ENCODE measurements around the gene ATL3.
"Not testable (repeated sequence)": the region's sequence is repeated elsewhere in the genome, so short reads cannot be mapped to it uniquely, and the experiment has no call there.

Gene ATL3

GRCh38 chr11:63671322-63672155, at the start of gene ATL3:
Gene ATL3 (minus strand): TSS chr11:63671376. CDS start chr11:63671335, 41 bp downstream.
- DNase-seq = peak; percentile 82

- no peak for DNase-seq
Measured at GRCh38 chr11:63720611-63721010, 49.4 kb upstream of the ATL3 start.

- DNase-seq = no peak
Measured at GRCh38 chr11:63719987-63720386, 48.8 kb upstream of the ATL3 start.

- DNase-seq = no peak
Measured at GRCh38 chr11:63719001-63719400, 47.8 kb upstream of the ATL3 start.

GRCh38 chr11:63716046-63716445, 44.9 kb upstream of the ATL3 start:
- DNase-seq = no peak

GRCh38 chr11:63713766-63714165, 42.6 kb upstream of the ATL3 start:
- no peak for DNase-seq

- no peak for DNase-seq
Measured at GRCh38 chr11:63711838-63712237, 40.7 kb upstream of the ATL3 start.

GRCh38 chr11:63710476-63711217, 39.5 kb upstream of the ATL3 start:
- DNase-seq = no peak

- DNase-seq = no peak
Measured at GRCh38 chr11:63709336-63709884, 38.2 kb upstream of the ATL3 start.

- DNase-seq = no peak
Measured at GRCh38 chr11:63708764-63709163, 37.6 kb upstream of the ATL3 start.

- DNase-seq = no peak
Measured at GRCh38 chr11:63705526-63705925, 34.4 kb upstream of the ATL3 start.

- no peak for DNase-seq
Measured at GRCh38 chr11:63699896-63700295, 28.7 kb upstream of the ATL3 start.

GRCh38 chr11:63698976-63699733, 28.0 kb upstream of the ATL3 start:
- no peak for DNase-seq

GRCh38 chr11:63694596-63694995, 23.4 kb upstream of the ATL3 start:
- no peak for DNase-seq

GRCh38 chr11:63687845-63688244, 16.7 kb upstream of the ATL3 start:
- no peak for DNase-seq

GRCh38 chr11:63686926-63687325, 15.8 kb upstream of the ATL3 start:
- DNase-seq = no peak

GRCh38 chr11:63685158-63685721, 14.1 kb upstream of the ATL3 start:
- DNase-seq = not testable (repeated sequence)

GRCh38 chr11:63683133-63683991, 12.2 kb upstream of the ATL3 start:
- no peak for DNase-seq

GRCh38 chr11:63682066-63683021, 11.2 kb upstream of the ATL3 start:
- DNase-seq = no peak

GRCh38 chr11:63681321-63682065, 10.3 kb upstream of the ATL3 start, which contains the start of gene RTN3:
Gene RTN3 (plus strand): TSS chr11:63681500. CDS start chr11:63681637, 137 bp downstream.
- peak; percentile 84 for DNase-seq

Data from DMS 273 treated with DMSO at 0.1 percent for 48 hours (cell line).